Stimulated activated CD8-positive, alpha-beta memory T cell treated with anti-CD3 and anti-CD28 coated beads, Interleukin-15, amount 100 ng/mL, for 24 hours (primary cell): ENCODE data around the gene RPS21.

Experiments
- DNase-seq: peaks from one replicate; pipeline ENCODE4 v3.0.0-alpha.2; 2020; ENCODE audit warnings: low read depth

The RPS21 gene

DNA sequence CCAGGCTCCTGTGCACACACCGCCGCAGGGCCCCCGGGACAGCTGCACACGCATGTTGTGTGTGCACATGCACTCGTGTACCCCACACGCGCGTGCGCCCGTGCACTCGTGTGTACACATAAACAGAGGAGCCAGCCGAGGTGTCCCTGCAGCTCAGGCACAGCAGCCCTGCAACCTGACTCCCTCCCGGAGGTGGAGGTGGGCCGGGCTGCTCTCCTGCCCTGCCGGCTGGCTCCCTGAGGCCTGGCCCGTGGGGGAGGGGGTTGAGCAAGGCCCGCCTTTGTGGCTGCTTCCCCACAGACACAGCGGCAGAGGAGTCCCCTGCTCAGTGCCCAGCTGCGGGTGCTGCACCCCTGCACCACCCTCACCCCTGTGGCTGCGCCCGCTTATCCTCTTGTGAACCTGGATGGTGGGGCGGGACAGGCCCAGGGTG, 39.8 kb downstream of the RPS21 start:
- no peak for DNase-seq

DNA sequence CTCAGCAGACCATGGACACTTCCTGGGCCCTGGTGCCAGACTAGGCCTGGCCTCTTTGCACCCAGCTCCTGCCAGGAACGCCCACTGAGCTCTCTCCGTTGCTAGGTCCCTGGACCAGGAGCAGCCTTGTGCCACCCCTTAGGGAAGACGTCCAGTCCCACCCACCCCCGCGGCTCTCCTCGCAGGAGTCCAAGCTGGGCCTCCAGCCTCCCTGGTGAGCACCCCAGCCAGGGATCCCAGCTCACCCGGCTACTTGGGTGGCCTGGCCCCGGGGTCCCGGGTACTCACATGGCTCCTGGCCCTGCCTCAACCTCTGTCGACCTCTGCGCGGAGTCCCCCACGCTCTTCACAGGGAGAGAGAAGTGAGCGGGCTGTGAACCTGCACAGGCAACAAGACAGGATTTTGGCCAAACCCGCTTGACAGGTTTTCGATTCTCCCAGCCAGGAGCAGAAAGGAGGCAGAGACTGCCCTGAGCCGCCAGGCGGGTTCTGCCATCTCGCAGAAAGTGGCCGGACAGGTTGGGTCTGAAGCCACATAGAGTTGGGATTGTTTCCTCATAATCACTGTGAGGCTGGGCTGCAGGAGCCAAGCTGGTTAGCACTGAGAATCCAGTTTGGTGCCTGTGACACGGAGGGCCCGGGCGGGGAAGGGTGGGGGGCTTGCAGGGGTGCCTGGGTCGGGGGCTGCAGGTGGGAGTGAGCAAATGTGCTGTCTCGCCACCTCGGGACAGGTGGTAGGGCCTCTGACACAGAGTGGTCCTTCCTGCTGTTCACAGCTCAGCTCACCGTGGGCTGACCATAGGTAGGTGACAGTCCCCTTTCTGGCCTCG, 40.5 kb downstream of the RPS21 start, which contains the start of gene RBBP8NL:
Gene RBBP8NL, minus strand, starts transcription at position 368 of the 830 bp plus-strand sequence. CDS start 7,892 bp downstream, outside the sequence.
- DNase-seq: no peak

DNA sequence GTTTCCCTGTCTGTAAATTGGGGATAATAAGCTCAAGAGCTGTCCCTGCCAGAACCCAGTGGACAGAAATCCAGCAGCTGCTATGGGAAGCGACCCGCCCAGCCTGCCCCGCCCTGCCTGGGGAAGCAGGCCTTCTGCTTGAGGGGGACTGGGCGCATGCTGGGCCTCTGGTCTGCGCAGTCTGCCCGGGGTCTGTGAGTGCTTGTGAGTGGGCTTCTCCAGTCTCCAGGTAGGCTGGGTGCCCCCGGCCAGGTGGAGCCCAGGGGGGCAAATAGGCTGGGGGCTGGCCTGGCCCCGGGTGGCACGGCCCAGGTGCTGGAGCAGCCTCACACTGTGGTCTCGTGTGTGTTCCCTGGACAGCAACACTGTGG, 41.1 kb downstream of the RPS21 start:
- DNase-seq: no peak

DNA sequence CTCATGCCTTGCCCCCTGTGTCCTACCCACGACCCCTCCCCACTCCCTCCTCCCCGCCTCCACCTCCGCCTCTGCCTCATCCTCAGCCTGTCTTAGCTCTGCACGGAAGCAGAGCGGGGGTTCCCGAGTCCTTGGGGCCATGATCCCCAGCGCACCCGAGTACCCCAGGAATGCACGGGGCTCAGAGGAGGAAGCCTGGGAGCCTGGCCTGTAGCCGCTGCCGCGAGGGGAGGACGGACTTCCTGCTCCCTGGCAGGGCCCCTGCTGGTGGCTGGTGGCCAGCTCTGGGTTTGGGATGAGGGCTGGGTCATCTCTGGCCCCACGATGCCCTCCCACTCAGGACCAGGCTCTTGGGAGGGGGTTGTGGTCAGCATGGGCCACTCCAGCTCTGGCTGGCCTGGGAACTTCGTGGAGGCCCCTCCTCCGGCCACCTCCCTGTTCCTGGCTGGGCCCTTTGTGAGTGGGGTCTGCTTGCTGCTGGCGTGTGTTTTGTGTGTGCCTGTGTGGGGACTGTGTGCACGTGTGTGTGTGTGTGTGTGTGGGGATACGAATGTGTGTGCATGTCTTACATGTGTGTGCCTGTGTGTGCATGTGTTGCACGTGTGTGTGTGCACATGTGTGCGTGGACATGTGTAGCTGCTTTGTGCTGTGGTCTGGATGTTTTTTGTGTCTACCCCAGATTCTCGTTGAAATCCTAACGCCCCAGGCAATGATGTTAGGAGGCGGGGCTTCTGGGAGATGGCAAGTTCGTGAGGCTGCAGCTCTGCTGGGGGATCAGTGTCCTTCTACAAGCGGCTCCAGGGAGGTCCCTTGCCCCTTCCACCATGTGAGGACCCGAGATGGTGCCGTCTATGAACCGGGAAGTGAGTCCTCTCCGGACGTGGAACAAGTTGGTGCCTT, 41.7 kb downstream of the RPS21 start:
- no peak for DNase-seq

DNA sequence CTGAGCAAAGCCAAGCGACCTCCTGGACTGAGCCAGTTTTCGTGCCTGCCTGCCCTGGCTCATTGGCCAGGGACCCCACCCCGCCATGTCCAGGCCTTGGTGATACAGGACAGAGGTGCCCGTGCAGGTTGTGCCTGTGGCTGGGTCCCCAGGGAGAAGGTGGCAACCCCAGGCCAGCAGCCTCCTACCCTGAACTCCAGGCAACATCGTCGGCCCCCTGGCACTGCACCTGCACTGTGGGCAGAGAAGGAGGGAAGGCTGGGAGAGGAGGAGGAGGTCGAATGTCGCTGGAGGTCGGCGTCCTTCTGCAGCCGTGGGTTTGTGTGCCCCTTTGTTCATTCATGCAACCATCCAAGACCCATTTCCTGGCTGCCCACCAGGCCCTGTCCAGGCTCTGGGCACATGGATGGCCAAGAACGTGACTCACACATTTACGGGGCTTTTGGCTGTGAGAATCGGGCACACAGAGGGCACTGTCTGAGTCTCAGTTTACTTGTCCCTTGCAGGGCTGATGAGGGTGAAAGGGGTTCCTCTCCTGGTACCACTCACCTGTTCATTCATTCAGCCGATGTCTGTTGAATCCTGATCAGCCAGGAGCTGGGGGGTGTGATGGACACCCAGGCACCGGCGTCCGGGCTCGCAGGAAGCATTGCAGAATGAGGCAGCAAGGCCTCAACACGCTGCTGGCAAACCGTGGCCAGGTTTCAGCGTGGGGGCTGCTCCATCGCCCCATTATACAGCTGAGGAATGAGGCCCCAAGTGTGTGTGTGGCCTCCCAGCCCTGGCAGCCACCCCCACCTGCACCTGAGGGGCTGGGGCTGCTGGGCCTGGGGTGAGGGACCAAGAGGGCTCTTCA, 42.8 kb downstream of the RPS21 start:
- no peak for DNase-seq

DNA sequence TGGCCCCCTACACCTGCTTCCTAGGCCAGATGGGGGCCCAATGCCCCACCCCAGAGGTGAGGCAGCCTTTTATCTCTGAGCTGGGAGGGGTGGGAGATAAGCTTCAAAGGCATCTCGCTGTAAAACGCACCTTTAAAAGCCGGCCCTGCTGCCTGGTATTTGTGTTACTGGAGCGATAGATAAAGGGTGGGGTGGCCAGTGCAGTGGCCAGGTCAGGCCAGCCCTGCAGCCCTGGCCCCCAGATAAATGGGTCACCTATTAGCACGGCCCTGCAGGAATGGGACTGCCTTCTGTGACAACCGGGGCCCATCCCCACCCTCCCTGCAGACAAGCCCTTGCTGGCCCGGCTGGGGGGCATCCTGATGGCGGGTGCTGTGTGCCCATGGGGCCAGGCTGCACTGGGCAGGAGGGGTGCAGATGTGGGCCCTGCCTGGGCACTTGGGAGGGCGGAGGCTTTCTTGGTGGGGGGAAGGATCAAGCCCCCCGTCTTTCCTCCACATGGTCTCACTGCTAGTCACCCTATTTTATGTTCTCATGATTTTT, 43.5 kb downstream of the RPS21 start:
- no peak for DNase-seq

DNA sequence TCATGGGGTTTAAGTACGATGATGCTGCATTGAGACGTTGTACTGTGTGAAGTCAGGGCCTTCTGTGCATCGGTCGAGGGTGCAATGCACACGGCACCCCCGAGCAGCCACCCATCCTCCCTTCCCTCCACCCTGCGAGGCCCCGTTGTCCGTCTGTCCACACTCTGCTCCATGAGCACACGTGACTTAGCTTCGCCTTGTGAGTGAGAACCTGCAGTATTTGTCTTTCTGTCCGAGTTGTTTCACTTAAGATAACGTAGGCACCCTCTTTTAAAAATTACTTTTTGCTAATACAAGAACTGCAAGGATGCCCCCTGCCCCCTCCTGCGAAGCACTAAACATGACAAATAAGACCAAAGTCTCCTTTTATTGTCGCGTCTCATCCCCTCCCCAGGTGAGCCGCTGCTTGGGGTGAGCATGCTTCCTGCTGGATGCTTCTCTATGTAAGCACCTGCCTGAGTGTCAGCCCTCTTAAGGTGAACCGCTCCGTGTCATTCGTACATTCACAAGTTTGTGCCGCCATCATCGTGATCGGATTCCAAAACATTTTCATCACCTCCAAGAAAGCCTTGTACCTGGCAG, 44.1 kb downstream of the RPS21 start:
- no peak for DNase-seq

DNA sequence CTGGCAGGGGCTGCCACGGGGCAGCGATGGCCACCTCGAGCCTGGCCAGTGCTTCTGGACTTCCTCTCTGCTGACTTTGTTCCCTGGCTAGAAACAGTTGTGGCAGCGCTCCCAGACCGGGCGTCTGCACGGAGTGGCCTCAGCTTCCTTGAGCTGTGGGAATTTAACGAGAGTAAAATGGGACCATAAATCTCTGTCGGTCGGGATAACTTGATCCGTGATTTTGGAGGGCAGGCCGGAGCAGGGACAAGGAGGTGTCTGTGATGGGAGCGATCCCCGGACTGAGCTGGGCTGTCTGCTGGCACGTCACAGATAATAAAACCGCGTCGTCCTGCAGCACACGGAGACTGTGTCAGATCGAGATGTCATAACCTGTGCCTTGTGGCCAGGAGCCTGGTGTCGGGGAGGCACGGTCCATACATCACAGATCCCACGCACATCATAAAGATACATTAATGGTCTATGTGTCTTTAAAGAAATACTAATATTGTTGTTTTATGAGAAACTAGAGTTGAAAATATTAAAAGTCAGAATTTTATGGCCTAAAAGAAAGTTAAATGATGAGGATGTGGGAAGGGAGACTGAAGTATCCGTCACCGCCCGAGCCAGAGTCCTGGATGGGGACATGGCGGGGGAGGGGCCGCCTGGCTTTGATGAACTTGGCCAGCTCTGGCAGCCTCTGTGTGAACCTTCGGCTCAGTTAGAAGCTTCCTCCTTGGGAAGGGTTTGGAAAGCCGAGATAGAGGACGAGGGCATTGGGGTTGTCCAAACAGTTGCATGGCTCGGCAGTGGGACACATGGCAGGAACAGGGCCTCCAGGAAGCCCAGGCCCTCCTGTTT, 47.0 kb downstream of the RPS21 start:
- no peak for DNase-seq

DNA sequence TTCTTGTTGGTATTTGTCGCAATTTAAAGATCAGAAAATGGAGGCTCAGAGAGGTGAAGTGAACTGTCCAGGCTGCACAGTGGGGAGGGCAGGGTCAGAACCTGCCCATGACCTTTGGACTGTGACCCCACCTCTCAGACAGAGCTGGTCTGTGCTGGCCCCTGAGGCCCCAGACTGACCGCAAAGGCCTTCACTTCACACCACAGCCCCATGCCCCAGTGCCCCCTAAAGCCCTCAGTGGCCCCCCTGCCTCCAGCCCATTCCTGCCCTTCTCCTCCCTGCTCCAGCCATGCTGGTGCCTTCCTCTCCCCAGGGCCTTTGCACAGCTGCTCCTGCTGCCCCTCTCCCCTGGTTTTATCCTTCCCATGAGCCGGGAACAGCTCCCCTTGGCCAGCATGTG, 49.8 kb downstream of the RPS21 start:
- no peak for DNase-seq

DNA sequence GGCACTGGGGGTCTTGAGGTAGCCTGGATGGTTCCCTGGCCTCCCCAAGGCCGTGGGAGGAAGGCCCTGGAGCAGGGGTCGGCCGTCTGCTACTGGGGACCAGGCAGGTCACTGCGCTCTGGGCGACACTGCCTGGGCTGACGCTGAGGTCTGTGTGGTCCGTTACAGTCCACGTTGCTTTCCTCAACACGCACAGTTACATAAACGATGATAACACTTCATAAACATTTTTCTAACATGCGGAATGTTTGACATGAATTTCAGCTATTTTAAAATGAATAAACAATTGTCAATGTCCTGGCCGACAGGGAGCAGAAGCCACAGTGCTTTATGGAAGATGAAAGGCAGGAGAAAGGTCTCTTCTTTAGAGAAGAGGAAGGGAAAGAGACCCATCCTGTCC, 50.6 kb downstream of the RPS21 start:
- DNase-seq: no peak

DNA sequence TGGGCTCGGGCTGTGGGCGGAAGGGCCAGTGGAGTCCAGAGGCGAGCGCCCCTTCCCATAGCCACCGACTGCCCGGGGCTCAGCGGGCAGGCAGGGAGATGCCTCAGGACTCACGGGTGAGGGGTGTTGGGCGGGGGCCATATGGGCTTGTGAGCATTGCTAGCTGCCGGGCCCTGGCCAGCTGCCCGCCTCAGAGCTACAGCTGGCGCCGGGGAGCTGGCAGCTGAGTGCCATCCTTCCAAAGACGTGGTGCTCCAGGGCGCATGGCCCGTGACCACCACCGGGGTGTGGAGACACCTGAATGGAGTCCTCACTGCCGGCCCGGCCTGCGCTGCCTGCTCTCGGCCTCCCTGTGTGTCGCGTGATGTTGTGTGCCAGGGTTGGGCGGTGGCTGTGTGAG, 51.0 kb downstream of the RPS21 start:
- no peak for DNase-seq
